Ramos (cell line): ENCODE measurements around the gene PJA2.

ENCODE experiments used
- in situ Hi-C: fragments of 300-500 bp; cut with MboI; formaldehyde crosslinking; loops from one replicate; pipeline ENCODE4 v1.14.3; 2022; ENCODE audit warnings: low sequenced_read_pairs; ENCODE audit not compliant: unreplicated experiment

Gene PJA2

DNA sequence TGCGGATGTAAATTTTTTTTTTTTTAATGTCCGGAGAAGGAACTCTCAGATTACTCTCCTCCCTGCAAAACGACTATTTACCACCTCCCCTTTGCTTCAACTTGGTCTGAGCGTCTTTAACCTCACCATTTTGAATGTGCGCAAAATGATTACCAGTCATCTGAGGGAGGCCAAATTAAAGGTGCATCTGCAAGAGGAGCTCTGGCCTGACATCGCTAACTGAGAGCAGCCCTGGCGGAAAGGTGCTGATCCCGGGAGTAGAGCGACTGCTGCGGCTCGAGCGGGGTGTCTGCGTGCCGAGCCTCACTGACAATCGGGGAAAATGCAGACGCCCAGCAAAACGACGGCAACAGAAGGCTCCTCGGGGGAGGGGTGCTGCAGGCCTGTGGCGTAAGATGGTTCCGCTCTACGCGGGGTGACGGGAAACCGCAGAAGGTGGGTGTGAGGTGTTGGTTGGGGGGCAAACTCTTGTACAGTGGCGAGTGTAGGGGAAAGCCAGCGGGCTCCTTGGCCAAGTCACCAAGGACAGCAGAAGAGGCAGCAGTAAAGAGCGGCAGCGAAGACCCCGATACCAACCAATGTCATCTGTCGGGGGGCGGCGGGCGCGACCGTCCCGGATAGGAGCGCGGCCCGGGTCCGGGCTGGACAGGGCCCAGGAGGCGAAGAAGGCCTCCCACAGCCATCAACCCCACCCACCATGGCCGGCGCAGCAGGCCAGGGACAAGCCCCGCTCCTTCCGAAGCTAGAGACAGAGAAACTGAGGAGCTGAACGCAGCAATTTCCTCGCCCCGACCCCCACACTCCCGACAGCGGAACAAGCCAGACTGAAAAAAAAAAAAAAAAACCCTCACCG lies 557 bp downstream of the PJA2 start:
- in situ Hi-C loops, result no loop called here

DNA sequence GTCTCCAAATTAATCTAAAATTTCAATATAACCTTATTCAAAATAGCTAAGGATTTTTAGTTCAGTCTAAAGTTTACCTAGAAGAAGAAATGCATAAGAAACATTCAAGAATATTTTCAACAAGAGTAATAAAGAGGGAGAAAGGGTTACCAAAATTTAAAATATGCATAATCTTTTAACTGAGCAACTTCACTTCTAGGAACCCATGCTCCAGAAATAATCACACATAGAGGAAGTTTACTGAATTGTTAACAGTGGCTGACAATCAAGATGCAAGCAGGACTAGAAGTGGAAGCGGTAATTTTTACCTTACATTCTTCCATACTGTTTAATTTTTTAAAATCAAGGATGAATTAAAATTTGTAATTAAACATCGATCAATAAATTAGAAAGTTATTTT lies 1.9 kb downstream of the PJA2 start:
- in situ Hi-C loops, result no loop called here

DNA sequence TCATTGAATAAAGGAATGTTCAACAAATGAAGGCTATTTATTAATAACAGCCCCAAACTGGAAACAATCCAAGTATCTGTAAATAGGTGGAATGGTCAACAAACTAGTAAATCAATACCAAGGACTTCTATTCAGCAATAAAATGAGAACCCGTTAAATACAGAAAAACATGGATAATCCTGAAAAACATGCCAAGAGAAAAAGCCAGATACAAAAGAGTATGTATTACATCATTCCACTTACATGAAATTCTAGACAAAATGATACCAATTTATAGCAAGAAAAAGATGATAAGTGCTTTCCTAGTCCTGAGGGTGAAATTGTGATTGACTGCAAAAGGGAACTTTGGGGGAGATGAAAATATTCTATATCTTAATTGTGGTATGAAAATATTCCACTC lies 3.1 kb downstream of the PJA2 start:
- in situ Hi-C loops, result no loop called here

DNA sequence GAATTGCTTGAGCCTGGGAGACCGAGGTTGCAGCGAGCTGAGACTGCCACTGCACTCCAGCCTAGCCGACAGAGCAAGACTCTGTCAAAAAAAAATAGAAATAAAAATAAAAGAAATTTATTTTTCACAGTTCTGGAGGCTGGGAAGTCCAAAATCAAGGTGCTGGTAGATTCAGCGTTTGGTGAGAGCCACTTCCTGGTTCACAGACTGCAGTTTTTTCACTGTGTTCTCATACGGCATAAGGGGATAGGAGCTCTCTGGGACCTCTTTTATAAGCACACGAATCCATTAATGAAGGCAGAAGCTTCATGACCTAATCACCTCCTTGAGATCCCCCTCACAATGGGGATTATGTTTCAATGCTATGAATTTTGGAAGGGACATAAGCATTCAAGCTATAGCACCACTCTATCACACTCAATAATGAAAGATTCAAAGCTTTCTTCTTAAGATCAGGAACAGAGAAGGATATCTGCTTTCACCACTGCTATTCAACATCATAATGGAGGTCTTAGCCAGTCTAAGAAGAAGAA lies 5.3 kb downstream of the PJA2 start:
- in situ Hi-C loops, result no loop called here

DNA sequence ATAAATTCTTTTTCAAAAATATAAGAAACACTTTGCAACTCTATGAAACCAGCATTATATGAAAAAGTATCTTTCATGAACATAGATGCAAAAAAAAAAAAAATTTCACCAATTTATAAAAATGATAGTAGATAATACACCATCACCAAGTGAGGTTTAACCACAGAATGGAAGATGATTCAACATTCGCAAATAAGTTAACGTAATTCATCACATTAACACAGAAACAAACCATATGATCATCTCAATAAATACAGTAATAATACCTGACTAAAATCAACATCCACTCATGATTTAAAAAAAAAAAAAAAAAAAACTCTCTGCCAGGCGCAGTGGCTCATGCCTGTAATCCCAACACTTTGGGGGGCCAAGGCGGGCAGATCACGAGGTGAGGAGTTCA lies 6.3 kb downstream of the PJA2 start:
- in situ Hi-C loops, result no loop called here

DNA sequence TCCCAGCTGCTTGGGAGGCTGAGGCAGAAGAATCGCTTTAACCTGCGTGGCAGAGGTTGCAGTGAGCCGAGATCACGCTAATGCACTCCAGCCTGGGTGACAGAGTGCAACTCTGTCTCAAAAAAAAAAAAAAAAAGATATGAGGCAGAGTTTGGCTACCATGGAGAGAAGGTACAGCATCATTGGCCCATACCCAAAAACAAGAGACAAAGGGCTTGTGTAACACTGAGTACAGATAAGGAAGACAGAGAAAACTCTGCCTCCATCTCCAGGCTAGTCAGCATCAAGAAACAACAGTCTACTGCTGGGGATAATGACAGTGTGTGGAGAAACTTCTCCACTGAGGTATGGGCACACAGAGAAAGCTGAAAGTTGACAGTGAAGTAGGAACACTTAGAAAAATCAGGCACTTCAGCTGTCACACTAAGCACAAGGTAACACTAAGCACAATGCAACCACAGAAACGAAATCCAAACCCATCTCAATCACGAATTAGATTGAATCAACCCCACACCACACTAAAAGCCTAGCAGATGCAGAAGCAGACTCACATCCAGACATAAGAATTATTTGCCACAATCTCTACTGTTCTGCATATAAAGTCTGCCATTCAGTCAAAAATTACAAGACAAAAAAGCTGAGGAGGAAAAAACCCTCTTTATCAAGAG lies 10.5 kb downstream of the PJA2 start:
- in situ Hi-C loops, result no loop called here

DNA sequence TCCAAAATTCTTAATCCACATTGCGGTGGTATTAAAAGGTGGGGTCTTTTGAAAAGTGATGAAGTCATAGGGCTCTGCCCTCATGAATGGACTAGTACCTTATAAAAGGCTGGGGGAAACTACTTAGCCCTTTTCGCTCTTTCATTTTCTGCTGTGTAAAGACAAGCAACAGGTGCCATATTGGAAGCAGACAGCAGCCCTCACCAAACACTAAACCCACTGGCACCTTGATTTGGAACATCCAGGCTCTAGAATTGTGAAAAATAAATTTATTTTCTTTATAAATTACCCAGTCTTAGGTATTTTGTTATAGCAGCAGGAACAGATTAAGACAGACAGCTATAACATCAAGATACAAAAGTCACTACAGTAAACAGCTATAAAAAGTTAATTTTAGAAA lies 12.8 kb downstream of the PJA2 start:
- in situ Hi-C loops, result no loop called here

DNA sequence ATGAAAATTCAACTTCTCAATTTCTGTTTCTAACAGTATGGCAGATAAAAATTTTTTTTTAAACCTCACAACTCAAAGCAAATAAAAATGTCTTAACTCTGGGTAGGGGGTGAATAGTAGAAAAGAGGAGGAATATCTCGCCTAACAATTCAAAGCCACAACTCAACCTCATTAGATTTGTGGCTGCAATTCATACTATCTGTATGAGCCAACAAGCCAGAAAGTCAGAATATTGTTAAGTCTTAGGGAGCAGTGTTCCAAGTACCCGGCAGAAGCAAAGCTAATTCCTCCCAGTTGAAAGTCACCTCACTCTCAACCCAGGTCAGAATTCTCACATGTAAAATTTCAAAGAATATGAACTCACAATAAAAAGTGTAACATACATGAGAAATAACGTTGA lies 15.0 kb downstream of the PJA2 start:
- in situ Hi-C loops, result no loop called here

DNA sequence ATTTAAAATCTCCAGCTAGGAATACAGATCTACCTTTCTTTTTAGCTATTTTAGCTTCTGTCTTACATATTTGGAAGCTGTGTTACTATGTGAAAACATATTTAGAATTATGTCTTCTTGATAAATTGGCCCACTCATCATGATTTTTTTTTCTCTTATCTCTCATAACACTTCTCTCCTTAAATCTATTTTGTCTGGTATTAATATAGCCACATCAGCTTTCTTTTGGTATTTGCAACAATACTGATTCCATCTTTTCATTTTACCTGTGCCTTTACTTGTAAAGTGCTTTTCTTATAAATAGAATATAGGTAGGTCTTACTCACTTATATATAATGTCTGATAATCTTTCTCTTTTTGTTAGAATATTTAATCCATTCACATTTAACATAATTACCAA lies 19.6 kb downstream of the PJA2 start:
- in situ Hi-C loops, result no loop called here

DNA sequence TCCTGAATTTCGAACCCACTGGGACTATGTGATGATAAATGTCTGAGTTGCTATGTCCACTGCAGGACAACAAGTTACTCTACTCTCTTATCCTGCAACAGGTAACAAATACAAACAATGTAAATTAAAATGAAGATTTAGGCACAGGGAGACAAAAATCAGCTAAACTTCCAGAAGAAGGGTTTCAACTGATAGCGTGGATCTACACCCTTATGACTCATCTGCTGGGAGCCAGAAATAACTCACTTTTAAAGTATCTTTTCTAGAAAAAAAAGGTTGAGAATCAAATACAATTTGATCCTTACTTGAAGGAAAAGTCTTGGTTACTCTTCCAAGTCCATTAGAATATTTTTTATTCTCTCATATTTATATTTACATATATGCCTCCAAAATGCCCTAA lies 21.4 kb downstream of the PJA2 start:
- in situ Hi-C loops, result no loop called here

DNA sequence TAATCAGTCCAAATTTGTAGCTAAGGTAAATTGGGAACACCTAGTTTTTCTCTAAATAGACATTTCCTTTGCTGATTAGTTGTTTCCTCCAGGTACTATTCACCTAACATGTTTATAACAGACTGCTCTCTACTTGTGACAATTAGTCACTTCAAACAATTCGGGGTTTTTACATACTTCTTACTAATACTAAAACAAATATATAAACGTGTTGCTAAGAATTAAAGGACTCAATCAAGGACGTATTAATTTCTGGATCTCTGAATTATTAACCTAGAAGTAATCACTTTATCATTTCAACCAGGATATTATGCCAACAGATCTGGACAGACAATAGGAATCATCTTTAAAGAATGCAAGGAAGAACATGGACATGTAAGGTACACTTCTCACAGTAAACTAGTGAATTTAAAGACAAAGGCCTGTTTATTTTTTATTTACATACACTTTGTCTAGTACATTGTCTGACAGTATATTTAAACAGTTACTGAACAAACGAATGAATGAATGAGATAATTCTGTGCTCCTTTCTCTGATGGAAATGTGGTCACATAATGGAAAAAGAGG lies 22.3 kb downstream of the PJA2 start:
- in situ Hi-C loops, result no loop called here

DNA sequence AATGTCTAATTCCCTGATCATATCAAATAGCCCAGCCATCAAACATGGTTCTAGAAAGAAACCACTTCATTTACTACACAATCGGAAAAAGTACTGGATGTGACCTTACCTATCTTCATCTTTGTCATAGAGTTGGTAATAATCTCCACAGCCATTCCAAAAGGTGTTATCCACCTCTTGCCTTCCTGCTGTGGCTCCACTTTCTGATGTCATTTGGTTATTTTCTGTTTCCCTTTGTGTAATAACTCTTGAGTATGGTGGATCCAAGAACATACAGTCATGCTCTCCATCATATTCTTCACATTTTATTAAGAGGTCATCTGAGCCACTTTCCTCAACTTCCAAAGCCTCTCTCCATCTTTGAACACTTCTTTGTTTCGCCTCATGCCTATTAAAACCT lies 31.7 kb downstream of the PJA2 start:
- in situ Hi-C loops, result no loop called here

DNA sequence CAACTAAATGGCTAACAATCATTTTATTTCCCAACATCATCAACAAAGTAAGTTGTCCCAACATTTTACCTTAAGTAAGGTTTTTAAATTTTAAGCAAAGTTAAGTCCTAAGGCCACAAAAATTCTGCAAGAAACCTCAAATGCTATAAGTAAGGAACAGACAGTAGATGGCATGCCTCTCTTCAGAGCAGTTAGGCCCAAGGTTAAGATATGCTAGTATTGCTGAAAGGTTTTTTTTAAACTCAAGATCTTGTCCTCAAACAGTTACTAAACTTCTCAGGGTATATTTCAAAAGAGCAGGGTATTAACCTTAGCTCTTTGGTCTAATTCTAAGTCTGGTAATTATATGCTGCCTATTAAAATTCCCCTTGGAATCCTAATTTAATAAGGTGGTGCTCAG lies 35.1 kb downstream of the PJA2 start:
- in situ Hi-C loops, result no loop called here

DNA sequence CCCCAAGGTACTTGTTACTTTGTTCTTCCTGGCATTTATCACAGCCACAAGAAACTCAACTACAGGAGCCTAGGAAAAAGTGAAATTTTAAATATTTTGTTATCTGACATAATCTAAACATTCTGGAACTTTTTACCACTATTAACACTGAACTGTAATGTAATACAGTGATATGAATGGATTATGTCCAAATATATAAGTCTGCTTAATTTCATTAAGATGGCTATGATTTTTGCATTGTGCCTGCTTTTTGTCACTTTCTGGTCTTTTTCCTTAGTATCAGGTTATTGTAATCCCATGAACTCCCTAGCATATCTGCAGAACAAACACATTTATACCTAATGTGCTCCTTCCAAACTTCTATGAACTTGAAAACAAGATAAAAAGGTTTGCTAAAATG lies 35.8 kb downstream of the PJA2 start:
- in situ Hi-C loops, result no loop called here

DNA sequence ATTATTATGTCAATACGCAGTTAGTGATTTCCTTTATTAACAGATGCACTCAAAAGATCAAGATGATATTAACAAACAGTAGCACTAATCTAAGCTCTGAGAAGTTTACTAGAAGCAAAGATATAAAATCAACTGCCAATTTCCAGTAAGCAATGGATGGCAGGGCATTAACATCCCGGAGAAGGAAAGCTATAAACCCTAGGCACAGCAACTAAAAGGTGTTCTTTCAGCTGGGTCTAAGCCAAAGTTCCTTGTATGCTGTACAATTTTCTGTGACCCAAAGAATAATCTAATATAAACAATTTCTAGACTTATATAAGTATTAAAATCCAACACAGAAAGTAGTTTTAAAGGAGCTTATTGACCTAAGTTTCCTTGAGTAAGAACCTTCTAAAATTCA lies 39.4 kb downstream of the PJA2 start:
- in situ Hi-C loops, result no loop called here

DNA sequence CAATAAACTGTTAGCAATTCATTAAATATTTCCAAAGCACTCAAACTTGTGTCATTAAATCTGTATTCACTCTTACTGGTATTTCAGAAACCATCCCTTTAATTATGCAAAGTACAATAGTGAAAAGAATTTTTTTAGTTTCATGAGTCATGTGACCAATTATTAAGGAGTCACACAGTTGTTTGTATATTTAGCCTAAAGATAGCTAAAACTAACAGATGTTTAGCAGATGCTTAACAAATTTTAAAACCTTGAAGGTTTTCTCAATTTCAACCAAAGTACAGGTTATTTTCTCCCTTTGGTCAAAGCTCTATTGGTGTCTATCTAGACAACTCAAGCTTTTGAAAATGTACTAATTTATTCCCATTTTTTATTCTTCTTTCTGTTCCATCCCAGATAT lies 44.1 kb downstream of the PJA2 start:
- in situ Hi-C loops, result no loop called here

DNA sequence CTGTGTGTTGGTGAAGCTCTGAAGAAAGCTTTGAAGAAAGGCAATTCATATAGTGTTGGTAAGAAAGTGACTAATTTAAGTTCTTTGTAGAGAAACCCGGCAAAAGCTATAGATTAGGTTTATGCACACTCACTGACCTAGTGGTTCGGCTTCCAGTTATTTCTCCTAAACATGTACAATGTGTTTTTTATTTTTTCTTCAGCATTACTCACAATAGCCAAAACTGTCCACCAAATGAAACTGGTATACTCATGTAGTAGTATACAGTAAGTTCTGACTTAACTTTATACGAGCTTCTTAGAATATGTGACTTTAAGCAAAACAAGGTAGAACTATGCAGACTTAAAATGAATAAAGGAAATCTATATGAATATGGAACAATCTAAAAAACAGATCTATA lies 44.8 kb downstream of the PJA2 start:
- in situ Hi-C loops, result no loop called here

DNA sequence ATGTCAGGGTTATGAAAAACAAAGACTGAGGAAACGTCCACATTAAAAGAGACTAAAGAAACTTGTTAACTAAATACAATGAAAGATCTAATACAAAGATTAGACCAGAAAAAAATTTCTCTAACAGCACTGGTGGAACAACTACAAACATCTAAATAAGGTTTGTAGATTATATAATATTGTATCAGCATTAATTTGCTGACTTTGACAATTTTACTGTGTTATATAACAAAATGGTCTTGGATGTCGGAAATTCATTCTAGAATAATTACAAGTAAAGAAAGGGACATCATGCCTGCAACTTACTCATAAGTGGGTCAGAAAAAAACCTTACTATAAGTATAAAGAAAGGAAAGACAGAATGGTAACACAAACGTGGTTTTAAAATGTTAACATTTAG lies 50.1 kb downstream of the PJA2 start:
- in situ Hi-C loops, result no loop called here

DNA sequence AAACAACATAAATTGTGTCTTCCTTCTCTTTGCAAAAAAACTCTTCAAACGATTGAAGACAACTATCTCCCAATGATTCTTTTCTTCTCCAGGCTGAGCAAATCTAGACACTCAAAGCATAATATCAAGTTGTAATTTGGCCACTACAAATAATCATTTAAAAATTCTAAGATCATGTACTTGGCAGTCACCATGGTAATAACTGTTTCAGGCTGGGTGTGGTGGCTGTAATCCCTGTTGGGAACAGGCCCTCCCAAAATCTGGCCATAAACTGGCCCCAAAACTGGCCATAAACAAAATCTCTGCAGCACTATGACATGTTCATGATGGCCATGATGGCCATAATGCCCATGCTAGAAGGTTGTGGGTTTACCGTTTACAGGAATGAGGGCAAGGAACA lies 52.0 kb downstream of the PJA2 start:
- in situ Hi-C loops, result no loop called here

DNA sequence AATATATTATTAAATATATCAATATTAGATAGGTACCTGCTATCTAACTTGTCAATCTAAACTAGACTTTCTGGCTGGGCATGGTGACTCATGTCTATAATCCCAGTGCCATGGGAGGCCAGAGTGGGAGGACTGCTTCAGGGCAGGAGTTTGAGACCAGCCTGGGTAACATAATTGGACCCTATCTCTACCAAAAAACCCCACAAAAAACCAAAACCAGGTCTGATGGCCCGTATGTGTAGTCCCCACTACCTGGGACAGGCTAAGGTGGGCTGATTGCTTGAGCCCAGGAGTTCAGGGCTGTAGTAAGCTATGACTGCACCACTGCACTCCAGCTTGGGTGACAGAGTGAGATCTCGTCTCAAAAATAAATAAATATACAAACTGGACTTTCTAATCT lies 55.0 kb downstream of the PJA2 start:
- in situ Hi-C loops, result no loop called here
